ENCODE results near the gene CFAP119. TPM values are rescaled to one million over a fixed set of nuclear protein-coding genes. Genes with fewer than 3 reads are reported as not detected.

Gene CFAP119
- total and polyA plus RNA-seq, 9 of the 15 experiments (the other 6 are each of a cell fraction or from before 2014, with no cell fraction given) = 5.5 to 33.7 (median 9.6) TPM

DNA sequence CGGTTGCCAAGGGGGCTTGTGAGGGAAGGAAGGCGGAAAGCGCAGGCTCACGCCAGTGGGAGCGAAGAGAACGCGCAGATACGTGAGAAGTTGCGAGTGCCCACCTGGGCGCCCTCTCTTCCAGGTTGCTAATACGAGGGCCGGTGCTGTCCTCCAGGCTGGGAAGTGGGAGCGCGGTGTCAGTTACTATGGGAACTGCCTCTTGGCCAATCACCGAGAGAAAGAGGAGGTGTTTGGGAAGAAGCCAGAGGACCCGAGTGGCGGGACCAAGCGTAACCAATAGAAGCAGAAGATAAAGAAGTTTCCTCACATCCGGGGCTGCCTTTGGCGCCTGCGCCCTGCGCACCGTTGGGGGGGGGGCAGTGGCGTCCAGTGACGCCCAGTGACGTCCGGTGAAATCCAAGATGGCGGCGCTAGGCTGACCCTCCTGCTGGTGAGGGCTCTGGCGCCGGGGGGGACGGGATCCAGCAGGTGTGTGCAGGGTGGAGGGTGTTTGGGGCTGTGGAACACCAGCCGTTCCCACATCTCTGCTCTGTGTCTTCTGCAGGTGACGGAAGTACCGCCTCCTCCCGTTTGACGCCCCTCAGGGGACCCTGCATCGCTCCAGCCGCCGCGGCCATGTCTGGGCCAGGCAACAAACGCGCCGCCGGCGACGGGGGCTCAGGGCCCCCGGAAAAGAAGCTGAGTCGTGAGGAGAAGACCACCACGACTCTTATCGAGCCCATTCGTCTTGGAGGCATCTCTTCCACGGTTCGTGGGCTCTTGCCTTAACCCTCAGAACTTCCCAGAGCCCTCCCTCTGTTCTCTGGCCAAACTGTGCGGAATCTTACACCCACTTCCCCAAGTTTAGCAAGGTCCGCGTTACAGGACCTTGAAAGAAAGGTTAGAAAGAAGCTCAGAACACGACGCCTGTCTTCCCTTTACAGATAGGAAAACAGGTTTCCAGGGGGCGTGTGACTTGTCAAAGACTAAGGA, at the start of gene CFAP119, which contains the start of gene RNF40 (continued):
- TF ChIP-seq, protein P1, sequence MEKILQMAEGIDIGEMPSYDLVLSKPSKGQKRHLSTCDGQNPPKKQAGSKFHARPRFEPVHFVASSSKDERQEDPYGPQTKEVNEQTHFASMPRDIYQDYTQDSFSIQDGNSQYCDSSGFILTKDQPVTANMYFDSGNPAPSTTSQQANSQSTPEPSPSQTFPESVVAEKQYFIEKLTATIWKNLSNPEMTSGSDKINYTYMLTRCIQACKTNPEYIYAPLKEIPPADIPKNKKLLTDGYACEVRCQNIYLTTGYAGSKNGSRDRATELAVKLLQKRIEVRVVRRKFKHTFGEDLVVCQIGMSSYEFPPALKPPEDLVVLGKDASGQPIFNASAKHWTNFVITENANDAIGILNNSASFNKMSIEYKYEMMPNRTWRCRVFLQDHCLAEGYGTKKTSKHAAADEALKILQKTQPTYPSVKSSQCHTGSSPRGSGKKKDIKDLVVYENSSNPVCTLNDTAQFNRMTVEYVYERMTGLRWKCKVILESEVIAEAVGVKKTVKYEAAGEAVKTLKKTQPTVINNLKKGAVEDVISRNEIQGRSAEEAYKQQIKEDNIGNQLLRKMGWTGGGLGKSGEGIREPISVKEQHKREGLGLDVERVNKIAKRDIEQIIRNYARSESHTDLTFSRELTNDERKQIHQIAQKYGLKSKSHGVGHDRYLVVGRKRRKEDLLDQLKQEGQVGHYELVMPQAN (IDR thresholded peaks at IDR 0.05; ENCODE audit: borderline replicate concordance) = peak; percentile 99
- TF ChIP-seq SPI1 (IDR thresholded peaks at IDR 0.05; ENCODE audit: borderline replicate concordance, low read depth, low read length) (peak; percentile 68; the same call in 1 of the 2 replicates), ERF (CRISPR knock-in tag; IDR thresholded peaks at IDR 0.05) (0 out of 2 replicates have a peak, but pooled peaks have one; percentile 85), SIN3B (IDR thresholded peaks at IDR 0.05; ENCODE audit: low read depth) (peak; percentile 92), TEAD1 (CRISPR knock-in tag; IDR thresholded peaks at IDR 0.05) (0 out of 4 replicates have a peak, but pooled peaks of 1 of the 2 experiments have one; percentile 43), GABPB1 (CRISPR knock-in tag; IDR thresholded peaks at IDR 0.05) (peak; percentile 87), MEIS2 (IDR thresholded peaks at IDR 0.05; ENCODE audit: partially characterized antibody) (peak; percentile 70), ATF1 (CRISPR knock-in tag; IDR thresholded peaks at IDR 0.05) (peak; percentile 58; the same call in 1 of the 2 replicates), ATF1 (tag; IDR thresholded peaks at IDR 0.05) (peak; percentile 97), SMAD1 (IDR thresholded peaks at IDR 0.05; ENCODE audit: low read depth, low read length, partially characterized antibody) (peak; percentile 18), TAF9B (IDR thresholded peaks at IDR 0.05; ENCODE audit: partially characterized antibody) (peak; percentile 91), HDAC1 (IDR thresholded peaks at IDR 0.05) (peak in 1 of 2 experiments; percentile 99; a peak in 2 of 4 replicates), EP400 (IDR thresholded peaks at IDR 0.05) (peak; percentile 72; the same call in 1 of the 2 replicates), NR2C2 (CRISPR knock-in tag; IDR thresholded peaks at IDR 0.05) (peak; percentile 21; the same call in 1 of the 2 replicates), NR2C2 (tag; IDR thresholded peaks at IDR 0.05) (no peak; the same call in 1 of the 2 replicates)
- TF ChIP-seq, protein P2, sequence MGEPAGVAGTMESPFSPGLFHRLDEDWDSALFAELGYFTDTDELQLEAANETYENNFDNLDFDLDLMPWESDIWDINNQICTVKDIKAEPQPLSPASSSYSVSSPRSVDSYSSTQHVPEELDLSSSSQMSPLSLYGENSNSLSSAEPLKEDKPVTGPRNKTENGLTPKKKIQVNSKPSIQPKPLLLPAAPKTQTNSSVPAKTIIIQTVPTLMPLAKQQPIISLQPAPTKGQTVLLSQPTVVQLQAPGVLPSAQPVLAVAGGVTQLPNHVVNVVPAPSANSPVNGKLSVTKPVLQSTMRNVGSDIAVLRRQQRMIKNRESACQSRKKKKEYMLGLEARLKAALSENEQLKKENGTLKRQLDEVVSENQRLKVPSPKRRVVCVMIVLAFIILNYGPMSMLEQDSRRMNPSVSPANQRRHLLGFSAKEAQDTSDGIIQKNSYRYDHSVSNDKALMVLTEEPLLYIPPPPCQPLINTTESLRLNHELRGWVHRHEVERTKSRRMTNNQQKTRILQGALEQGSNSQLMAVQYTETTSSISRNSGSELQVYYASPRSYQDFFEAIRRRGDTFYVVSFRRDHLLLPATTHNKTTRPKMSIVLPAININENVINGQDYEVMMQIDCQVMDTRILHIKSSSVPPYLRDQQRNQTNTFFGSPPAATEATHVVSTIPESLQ (CRISPR knock-in tag; IDR thresholded peaks at IDR 0.05) = no peak; the same call in 1 of the 2 replicates

Measured in K562 (cell line).